ENCODE measurements around the gene MTFR1L. TPM values are rescaled to one million over a fixed set of nuclear protein-coding genes. Genes with fewer than 3 reads are reported as not detected.
"Not testable (repeated sequence)": the region's sequence is repeated elsewhere in the genome, so short reads cannot be mapped to it uniquely, and the experiment has no call there.

The MTFR1L gene
- total RNA-seq, 1 experiment from 2014 or later: 26.2 TPM

- Mint-ChIP-seq H3K27ac (ENCODE audit: unreplicated experiment) (no peak overlapping the region), H3K4me1 (ENCODE audit: low read depth, unreplicated experiment) (peaks cover 6% of the 10 kb centered on the region), H3K27me3 (ENCODE audit: insufficient read depth, unreplicated experiment) (no peaks in the 10 kb centered on the region), H3K36me3 (ENCODE audit: insufficient read depth, unreplicated experiment) (peaks cover 34% of the 10 kb centered on the region), H3K4me3 (ENCODE audit: unreplicated experiment) (no peak overlapping the region), H3K9me3 (ENCODE audit: unreplicated experiment) (no peaks in the 10 kb centered on the region)
- BruUV-seq (replicated peaks): no TSS peak
- Histone ChIP-seq H3K9me3 (no peaks in the 10 kb centered on the region), H3K27me3 (replicated peaks; ENCODE audit: control insufficient read depth, insufficient read depth, low read length) (no peaks in the 10 kb centered on the region), H3K36me3 (ENCODE audit: control insufficient read depth, insufficient read depth, low read length) (peaks cover 1% of the 10 kb centered on the region; the same call in 1 of the 2 replicates), H3K4me1 (no peaks in the 10 kb centered on the region), H3K4me3 (ENCODE audit: low read depth, low read length) (no peak overlapping the region)
- no peak for TF ChIP-seq CTCF (IDR thresholded peaks at IDR 0.05; ENCODE audit: insufficient read depth in 1 of 2, low read depth in 1 of 2, low read length in 1 of 2, severe bottlenecking in 1 of 2, unreplicated experiment in 1 of 2)
- POLR2A ChIA-PET: no interaction called here
- no peak for DNase-seq
- CTCF ChIA-PET: interaction anchor here (0.9 to 1.3 kb wide), 7 partner anchors 17 to 193 kb away, joined by 3 to 8 read pairs (median 4); partner anchors contain the start of genes MTFR1L, PAFAH2 and PAQR7
- intact Hi-C loops (cut with micrococcal nuclease; ENCODE audit: unreplicated experiment): loop anchor here (1.0 kb wide), 4 partner anchors 54 to 174 kb away; partner anchors contain the start of gene PAFAH2
Observed at GRCh38 chr1:25836695-25837094, 16.9 kb downstream of the MTFR1L start.

DNA sequence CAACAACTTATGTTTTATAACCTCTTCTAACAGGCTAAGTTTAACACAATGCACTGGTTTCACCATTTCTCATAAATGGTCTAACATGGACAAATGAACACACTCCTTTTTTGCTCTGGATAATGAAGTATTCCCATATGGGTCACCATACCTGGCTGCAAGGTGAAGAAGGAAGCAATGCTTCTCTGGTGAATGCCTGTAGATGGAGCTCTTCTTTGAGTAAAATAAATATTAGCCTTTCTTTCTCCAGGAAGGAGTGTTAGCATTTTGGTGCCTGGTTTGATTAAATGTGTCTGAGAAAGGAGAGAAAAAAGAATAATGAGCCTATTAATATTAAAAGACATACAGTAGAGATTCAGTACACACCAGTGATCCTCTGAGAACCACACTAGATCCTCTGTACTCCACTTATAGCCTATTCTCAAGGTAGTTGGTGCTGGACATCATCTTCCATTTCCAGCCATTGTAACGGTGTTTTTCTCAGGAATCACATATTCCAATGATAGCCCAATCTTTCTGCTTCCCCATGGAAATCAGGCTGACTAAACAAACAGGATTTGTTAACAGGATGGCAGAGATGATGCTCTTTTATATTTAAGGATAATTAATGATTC, 17.6 kb downstream of the MTFR1L start:
- H3K9me3 ChIP-seq: no peaks in the 10 kb centered on the region
- BruUV-seq (replicated peaks): no TSS peak
- H3K4me3 ChIP-seq (ENCODE audit: low read depth, low read length): no peak overlapping the region
- Mint-ChIP-seq H3K27ac (ENCODE audit: unreplicated experiment) (peak overlapping the region; percentile 50), H3K4me1 (ENCODE audit: low read depth, unreplicated experiment) (peaks cover 6% of the 10 kb centered on the region), H3K9me3 (ENCODE audit: unreplicated experiment) (no peaks in the 10 kb centered on the region), H3K27me3 (ENCODE audit: insufficient read depth, unreplicated experiment) (no peaks in the 10 kb centered on the region), H3K4me3 (ENCODE audit: unreplicated experiment) (no peak overlapping the region), H3K36me3 (ENCODE audit: insufficient read depth, unreplicated experiment) (peaks cover 34% of the 10 kb centered on the region)
- CTCF ChIA-PET: interaction anchor here (0.9 to 1.3 kb wide), 7 partner anchors 17 to 192 kb away, joined by 3 to 8 read pairs (median 4); partner anchors contain the start of genes MTFR1L, PAFAH2 and PAQR7
- intact Hi-C loops (cut with micrococcal nuclease; ENCODE audit: unreplicated experiment): loop anchor here (1.0 kb wide), 4 partner anchors 53 to 173 kb away; partner anchors contain the start of gene PAFAH2
- POLR2A ChIA-PET: no interaction called here
- TF ChIP-seq CTCF (IDR thresholded peaks at IDR 0.05; ENCODE audit: insufficient read depth in 1 of 2, low read depth in 1 of 2, low read length in 1 of 2, severe bottlenecking in 1 of 2, unreplicated experiment in 1 of 2): peak; percentile 24 to 60
- H3K4me1 ChIP-seq: no peaks in the 10 kb centered on the region
- no peaks in the 10 kb centered on the region for H3K27me3 ChIP-seq (replicated peaks; ENCODE audit: control insufficient read depth, insufficient read depth, low read length)
- peak in 1 of 2 experiments; percentile 15 for DNase-seq
- H3K36me3 ChIP-seq (ENCODE audit: control insufficient read depth, insufficient read depth, low read length): peaks cover 1% of the 10 kb centered on the region; the same call in 1 of the 2 replicates

DNA sequence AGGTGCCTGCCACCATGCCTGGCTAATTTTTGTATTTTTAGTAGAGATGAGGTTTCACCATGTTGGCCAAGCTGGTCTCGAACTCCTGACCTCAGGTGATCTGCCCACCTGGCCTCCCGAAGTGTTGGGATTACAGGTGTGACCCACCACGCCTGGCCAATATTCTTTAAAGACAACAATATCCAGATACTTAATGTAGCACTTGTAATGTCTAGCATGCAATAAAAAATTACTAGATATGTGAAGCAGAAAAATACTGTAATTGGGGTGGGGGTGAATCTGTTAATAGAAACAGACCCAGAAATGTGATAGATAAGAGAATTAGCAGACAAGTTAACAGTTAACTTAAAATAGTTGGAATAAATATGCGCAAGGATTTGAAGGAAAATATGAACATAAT, 20.1 kb downstream of the MTFR1L start:
- peaks cover 20% of the 10 kb centered on the region for H3K36me3 Mint-ChIP-seq (ENCODE audit: insufficient read depth, unreplicated experiment)
- H3K4me1 Mint-ChIP-seq (ENCODE audit: low read depth, unreplicated experiment); H3K4me3 Mint-ChIP-seq (ENCODE audit: unreplicated experiment); H3K36me3 ChIP-seq (ENCODE audit: control insufficient read depth, insufficient read depth, low read length); DNase-seq; POLR2A ChIA-PET; H3K4me1 ChIP-seq; BruUV-seq (replicated peaks); CTCF ChIA-PET; H3K27me3 Mint-ChIP-seq (ENCODE audit: insufficient read depth, unreplicated experiment); H3K9me3 ChIP-seq; intact Hi-C loops (cut with micrococcal nuclease; ENCODE audit: unreplicated experiment); H3K27me3 ChIP-seq (replicated peaks; ENCODE audit: control insufficient read depth, insufficient read depth, low read length); H3K9me3 Mint-ChIP-seq (ENCODE audit: unreplicated experiment); H3K4me3 ChIP-seq (ENCODE audit: low read depth, low read length); H3K27ac Mint-ChIP-seq (ENCODE audit: unreplicated experiment): not testable (repeated sequence)

Measured in Caco-2 (cell line).